Epithelial cell of proximal tubule (primary cell): Measurements from ENCODE around the gene TSEN2. TPM values are rescaled to one million over a fixed set of nuclear protein-coding genes. Genes with fewer than 3 reads are reported as not detected.
"Not testable (repeated sequence)": the region's sequence is repeated elsewhere in the genome, so short reads cannot be mapped to it uniquely, and the experiment has no call there.

Experiments
- DNase-seq: peaks from one replicate; pipeline ENCODE4 v3.0.0-alpha.2; 2011; ENCODE audit warnings: low read depth
- H3K4me3 ChIP-seq: 2 replicates; pipeline ENCODE4 v1.5.1; 2011; ENCODE audit warnings: low read depth, mild to moderate bottlenecking, low read length
- total RNA-seq: library from RNA; depleted of rRNA; stranded (reverse); fragments of >200 nt; gene quantifications from 2 replicates; pipeline ENCODE4 v1.2.3, GENCODE V29; 2015
- TF ChIP-seq, protein P1 (sequence below): conservative IDR thresholded peaks from 2 replicates; pipeline ENCODE4 v1.5.1; 2012; ENCODE audit warnings: low read depth, mild to moderate bottlenecking, low read length

TSEN2 gene
- total RNA-seq, 1 donor from 2014 or later, result 6.3 TPM

DNA sequence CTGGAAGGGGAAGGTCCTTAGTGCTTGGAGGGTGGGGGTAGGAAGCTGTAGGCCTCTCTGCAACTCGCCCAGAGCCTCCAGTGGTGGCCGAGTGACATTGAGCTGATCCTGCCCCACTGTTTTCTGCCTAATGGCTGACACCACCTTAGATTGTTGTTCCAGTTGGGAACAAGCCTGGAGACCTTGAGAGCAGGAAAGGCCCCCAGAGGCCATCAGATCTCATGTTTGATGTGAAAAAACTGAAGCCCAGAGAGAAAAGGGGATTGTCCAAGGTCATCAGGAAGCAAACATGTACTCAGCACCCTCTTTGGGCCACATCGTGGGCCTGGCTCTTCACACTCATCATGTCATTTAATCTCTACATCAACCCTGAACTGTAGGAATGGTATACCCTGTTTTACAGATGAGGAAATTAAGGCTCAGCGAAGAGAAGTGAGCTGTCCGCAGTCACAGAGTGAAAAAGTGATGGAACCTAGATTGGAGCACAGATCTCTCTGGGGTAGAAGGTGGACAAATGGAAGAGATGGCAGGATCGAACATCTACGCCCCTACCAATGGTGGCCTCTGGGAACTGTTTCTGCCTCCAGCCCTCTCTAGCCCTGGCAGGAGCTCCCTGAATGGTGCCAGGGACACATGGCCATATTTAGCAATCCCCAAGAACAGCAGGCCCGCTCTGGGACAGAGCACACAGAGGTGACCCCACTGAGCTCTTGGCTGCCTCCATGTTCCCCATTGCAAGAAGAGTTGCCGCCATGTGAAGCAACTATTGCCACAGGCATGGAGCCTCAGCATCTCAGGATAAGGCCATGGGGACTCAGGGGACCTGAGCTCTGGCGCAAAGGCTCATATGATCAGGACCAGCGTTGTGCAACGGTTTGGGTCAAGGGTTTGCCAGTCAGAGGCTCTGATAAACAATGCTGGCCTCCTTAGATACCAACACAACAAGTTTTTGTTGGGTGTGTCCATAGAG is 31.6 kb upstream of the TSEN2 start:
- TF ChIP-seq, protein P1, sequence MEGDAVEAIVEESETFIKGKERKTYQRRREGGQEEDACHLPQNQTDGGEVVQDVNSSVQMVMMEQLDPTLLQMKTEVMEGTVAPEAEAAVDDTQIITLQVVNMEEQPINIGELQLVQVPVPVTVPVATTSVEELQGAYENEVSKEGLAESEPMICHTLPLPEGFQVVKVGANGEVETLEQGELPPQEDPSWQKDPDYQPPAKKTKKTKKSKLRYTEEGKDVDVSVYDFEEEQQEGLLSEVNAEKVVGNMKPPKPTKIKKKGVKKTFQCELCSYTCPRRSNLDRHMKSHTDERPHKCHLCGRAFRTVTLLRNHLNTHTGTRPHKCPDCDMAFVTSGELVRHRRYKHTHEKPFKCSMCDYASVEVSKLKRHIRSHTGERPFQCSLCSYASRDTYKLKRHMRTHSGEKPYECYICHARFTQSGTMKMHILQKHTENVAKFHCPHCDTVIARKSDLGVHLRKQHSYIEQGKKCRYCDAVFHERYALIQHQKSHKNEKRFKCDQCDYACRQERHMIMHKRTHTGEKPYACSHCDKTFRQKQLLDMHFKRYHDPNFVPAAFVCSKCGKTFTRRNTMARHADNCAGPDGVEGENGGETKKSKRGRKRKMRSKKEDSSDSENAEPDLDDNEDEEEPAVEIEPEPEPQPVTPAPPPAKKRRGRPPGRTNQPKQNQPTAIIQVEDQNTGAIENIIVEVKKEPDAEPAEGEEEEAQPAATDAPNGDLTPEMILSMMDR, result no peak
- H3K4me3 ChIP-seq, result no peak overlapping the region
- no peak for DNase-seq

DNA sequence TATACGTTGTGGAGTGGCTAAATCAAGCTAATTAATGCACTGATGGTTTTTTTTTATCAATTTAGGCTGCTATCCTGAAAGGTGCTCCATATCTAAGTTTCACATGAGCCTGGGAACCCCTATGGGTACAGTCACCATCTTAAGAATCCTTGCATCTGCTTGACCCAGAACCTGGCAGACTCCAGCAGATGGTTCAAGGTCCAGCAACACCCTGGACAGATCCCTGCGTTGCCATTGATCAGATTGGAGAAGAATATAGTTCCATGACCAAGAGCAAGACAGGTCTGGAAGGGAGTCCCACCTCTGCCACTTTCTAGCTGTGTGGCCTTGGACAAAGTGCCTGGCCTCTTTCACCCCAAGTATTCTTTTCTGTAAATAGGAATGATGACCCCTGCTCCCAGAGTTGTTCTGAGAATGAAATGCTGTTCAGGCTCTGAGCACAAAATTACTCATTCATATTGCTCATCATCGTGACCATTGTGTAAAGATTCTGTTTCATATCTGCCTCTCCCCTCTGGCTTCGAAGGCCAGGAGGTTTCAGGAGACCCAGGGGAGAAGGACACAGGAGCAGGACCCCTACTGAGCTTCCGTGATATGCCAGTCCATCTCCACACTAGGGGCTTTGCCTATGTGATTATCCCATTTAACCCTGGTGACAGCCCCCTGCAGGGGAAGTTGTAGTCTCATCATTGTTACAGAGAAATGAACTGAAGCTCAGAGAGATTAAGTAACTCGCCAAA is 30.0 kb upstream of the TSEN2 start:
- TF ChIP-seq, protein P1, result no peak
- H3K4me3 ChIP-seq, result no peak overlapping the region
- no peak for DNase-seq

DNA sequence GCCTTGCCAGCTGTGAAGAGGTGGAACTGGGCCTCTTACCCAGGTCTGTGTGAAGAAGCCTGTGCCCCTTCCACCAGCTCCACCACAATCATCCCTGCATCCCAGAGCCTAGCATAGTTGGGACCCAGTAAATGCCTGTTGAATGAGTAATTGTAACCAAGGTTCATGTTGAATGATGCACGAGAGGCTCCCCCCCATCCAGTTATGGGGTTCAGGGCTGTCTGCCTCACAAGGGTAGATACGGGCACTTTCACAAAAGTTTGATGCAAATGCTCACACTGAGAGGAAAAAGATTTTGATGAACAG is 29.5 kb upstream of the TSEN2 start:
- no peak for DNase-seq
- TF ChIP-seq, protein P1, result no peak
- no peak overlapping the region for H3K4me3 ChIP-seq

DNA sequence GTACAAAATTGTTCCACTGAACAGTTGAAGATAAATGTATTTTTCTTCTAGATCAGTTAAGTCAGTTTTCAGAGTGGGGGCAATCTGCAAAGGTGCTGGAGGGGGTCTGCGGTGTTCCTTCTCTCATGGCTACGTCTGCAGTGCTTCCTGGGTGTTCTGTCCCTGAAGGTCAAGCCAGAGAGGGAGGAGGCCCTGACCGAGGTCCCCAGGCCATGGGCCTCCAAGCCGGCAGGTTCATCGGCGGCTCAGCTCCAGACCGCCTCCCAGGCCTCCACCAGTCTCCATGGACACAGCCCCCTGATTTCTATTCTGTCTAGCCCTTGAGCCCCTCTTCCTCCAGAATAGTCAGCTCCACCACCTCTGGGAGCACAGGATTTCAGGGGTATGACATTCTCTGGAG is 28.5 kb upstream of the TSEN2 start:
- no peak for DNase-seq
- TF ChIP-seq, protein P1, result no peak
- no peak overlapping the region for H3K4me3 ChIP-seq

DNA sequence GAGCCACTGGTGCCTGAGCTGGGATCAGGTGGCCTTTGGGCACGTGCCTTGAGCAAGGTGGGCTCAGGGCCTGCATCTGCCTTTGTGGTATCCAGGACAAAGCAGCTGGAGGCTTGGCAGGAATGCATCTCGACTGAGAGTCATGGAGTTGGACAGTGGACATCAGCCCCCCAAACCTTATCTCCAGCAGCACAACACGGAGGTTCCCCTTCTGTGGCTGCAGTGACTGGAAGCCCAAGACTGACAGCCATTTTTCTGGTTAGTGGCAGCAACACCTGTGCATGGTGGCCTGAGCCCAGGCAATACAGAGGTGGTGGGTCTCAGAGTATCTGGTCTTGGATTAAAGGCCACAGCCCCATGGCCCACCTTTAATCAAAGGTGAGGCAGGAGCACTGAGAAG is 27.8 kb upstream of the TSEN2 start:
- H3K4me3 ChIP-seq, result no peak overlapping the region
- DNase-seq, result no peak
- TF ChIP-seq, protein P1, result no peak

DNA sequence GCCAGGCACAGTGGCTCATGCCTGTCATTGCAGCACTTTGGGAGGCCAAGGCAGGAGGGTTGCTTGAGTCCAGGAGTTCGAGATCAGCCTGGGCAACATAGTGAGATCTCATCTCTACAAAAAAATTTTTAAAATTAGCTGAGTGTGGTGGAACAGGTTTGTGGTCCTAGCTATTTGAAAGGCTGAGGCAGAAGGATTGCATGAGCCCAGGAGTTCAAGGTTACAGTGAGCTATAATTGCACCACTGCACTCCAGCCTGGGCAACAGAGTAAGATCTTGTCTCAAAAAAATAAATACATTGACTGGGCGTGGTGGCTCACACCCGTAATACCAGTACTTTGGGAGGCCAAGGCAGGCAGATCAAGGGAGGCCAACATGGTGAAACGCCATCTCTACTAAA is 26.9 kb upstream of the TSEN2 start:
- DNase-seq, H3K4me3 ChIP-seq: not testable (repeated sequence)

DNA sequence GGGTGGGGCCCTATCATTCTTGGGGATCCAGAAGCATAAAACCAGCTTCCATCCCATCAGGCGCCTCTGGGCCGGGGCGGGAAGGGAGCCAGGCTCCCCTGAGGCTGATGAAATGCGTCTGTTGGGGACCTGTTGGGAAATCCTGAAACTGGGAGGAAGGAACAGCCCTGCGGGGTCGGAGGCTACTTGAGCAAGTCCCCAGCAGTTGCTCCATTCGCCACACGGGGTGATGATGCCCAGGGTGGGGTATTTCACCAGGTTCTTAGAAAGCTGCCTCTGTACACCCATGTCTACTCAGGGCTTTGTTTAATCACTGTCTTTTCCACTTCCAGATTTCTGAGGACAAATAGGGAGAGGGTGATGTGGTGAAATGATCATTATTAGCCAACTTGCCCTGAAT is 25.4 kb upstream of the TSEN2 start:
- DNase-seq, result no peak
- TF ChIP-seq, protein P1, result no peak
- H3K4me3 ChIP-seq, result no peak overlapping the region
